Common myeloid progenitor, CD34-positive (primary cell): ENCODE measurements around the gene NDP. TPM values are rescaled to one million over a fixed set of nuclear protein-coding genes. Genes with fewer than 3 reads are reported as not detected.
A peak's percentile ranks its signal among the peaks of the same experiment; 100 is the strongest.

Source experiments
- CTCF ChIA-PET: fragments of 350-600 bp; sonication (Branson Sonifier 250); formaldehyde crosslinking; loops from one replicate; lab custom pipeline; 2021; ENCODE audit warnings: antibody characterized with exemption; lab: Charles Lee
- POLR2A ChIA-PET: fragments of 350-600 bp; sonication (Branson Sonifier 250); formaldehyde crosslinking; loops from one replicate; lab custom pipeline; 2021; ENCODE audit warnings: antibody characterized with exemption; lab: Charles Lee
- DNase-seq, 3 donors: peaks; one replicate each; pipeline versions ENCODE4 v3.0.0 to v3.0.0-alpha.2; 2013
- H3K27ac ChIP-seq, 2 experiments: 1 replicate in 1 of 2; 2 replicates in 1 of 2; pipeline ENCODE4 v1.7.0; 2013; ENCODE audit warnings: inconsistent platforms in 2 of 2, low read length in 2 of 2, mild to moderate bottlenecking in 2 of 2, low read depth in 1 of 2, moderate library complexity in 1 of 2; ENCODE audit not compliant: severe bottlenecking in 2 of 2, insufficient read depth in 1 of 2, poor library complexity in 1 of 2
- H3K27me3 ChIP-seq, 5 experiments: replicated peaks in 2 of 5; 1 replicate in 3 of 5; 2 replicates in 2 of 5; pipeline versions ENCODE4 v1.6.1 to v1.7.0; 2013; ENCODE audit warnings: low read length in 4 of 5, mild to moderate bottlenecking in 2 of 5, moderate library complexity in 2 of 5, inconsistent platforms in 1 of 5; ENCODE audit not compliant: insufficient read depth in 5 of 5, control insufficient read depth in 4 of 5
- H3K36me3 ChIP-seq, 4 experiments: 1 replicate in 2 of 4; 2 replicates in 2 of 4; pipeline versions ENCODE4 v1.6.1 to v1.7.0; 2013; ENCODE audit warnings: low read length in 3 of 4, control low read depth in 1 of 4, mild to moderate bottlenecking in 1 of 4; ENCODE audit not compliant: control insufficient read depth in 4 of 4, insufficient read depth in 4 of 4
- H3K4me1 ChIP-seq, 4 experiments: 1 replicate in 3 of 4; 2 replicates in 1 of 4; pipeline versions ENCODE4 v1.6.1 to v1.7.1; 2013; ENCODE audit warnings: low read length in 3 of 4, mild to moderate bottlenecking in 3 of 4, control low read depth in 1 of 4, inconsistent platforms in 1 of 4, moderate library complexity in 1 of 4; ENCODE audit not compliant: control insufficient read depth in 4 of 4, insufficient read depth in 4 of 4; ENCODE audit errors: control extremely low read depth in 1 of 4
- H3K4me3 ChIP-seq, 7 experiments: 1 replicate in 4 of 7; 2 replicates in 3 of 7; pipeline versions ENCODE4 v1.5.1 to v1.7.0; 2013; ENCODE audit warnings: mild to moderate bottlenecking in 7 of 7, low read length in 6 of 7, moderate library complexity in 6 of 7, inconsistent platforms in 2 of 7, low read depth in 2 of 7, control low read depth in 1 of 7; ENCODE audit not compliant: insufficient read depth in 4 of 7, control insufficient read depth in 1 of 7; ENCODE audit errors: extremely low read depth in 1 of 7
- H3K9me3 ChIP-seq, 5 experiments: 1 replicate in 4 of 5; 2 replicates in 1 of 5; pipeline versions ENCODE4 v1.6.1 to v1.7.1; 2013; ENCODE audit warnings: low read length in 4 of 5, mild to moderate bottlenecking in 2 of 5, inconsistent platforms in 1 of 5, low read depth in 1 of 5, moderate library complexity in 1 of 5; ENCODE audit not compliant: control insufficient read depth in 4 of 5, insufficient read depth in 2 of 5; ENCODE audit errors: control extremely low read depth in 1 of 5
- WGBS: methylation state at CpG from one replicate; pipeline ENCODE4 v1.1.5; 2013; ENCODE audit not compliant: insufficient coverage; 5-methylcytosine and 5-hydroxymethylcytosine counted together
- polyA plus RNA-seq: library from polyadenylated mRNA; unstranded; fragments of 120-200 nt; gene quantifications from one replicate; pipeline ENCODE4 v1.2.1, GENCODE V29; 2013

The NDP gene
- not detected for polyA plus RNA-seq

- Histone ChIP-seq H3K4me3 (peak within 1 kb of the TSS in 6 of 7 experiments; percentile 11 to 76 (median 46)), H3K27ac (no peak within 1 kb of the TSS), H3K9me3 (no peaks in the 10 kb centered on the region), H3K36me3 (no peaks in the 10 kb centered on the region), H3K27me3 (peaks cover 0 to 72% (median 8%) of the 10 kb centered on the region in 5 experiments), H3K4me1 (peaks cover 0 to 10% (median 1%) of the 10 kb centered on the region in 4 experiments)
- WGBS, result 17% methylated on average over 20 of the region's 28 CpGs
- CTCF ChIA-PET, result no interaction called here
- POLR2A ChIA-PET, result no interaction called here
- peak in 1 of 3 donors; percentile 13 for DNase-seq
These were observed at the start of gene NDP for GRCh38 chrX:43973249-43974099. NDP (minus strand) TSS chrX:43973390; CDS start chrX:43958645, 14,745 bp downstream.

GRCh38 chrX:44022964-44023363 lies 49.8 kb upstream of the NDP start:
- Histone ChIP-seq H3K27ac (no peak overlapping the region), H3K36me3 (no peaks in the 10 kb centered on the region), H3K9me3 (no peaks in the 10 kb centered on the region), H3K4me1 (no peaks in the 10 kb centered on the region), H3K27me3 (peaks cover 0 to 6% (median 0%) of the 10 kb centered on the region in 5 experiments), H3K4me3 (no peak overlapping the region)
- ChIA-PET CTCF (interaction anchor here (1.1 kb wide), 1 partner anchor 61 kb away, joined by 5 read pairs; no protein-coding TSS in a partner anchor), POLR2A (no interaction called here)
- no peak for DNase-seq
- 58% methylated on average over 1 of the region's 2 CpGs for WGBS

GRCh38 chrX:44020693-44021092 lies 47.5 kb upstream of the NDP start:
- H3K27me3 ChIP-seq, result peaks cover 0 to 9% (median 0%) of the 10 kb centered on the region in 5 experiments
- POLR2A ChIA-PET, result no interaction called here
- no peak overlapping the region for H3K4me3 ChIP-seq
- H3K4me1 ChIP-seq, result no peaks in the 10 kb centered on the region
- no peak overlapping the region for H3K27ac ChIP-seq
- DNase-seq, result no peak
- CTCF ChIA-PET, result no interaction called here
- H3K9me3 ChIP-seq, result no peaks in the 10 kb centered on the region
- no peaks in the 10 kb centered on the region for H3K36me3 ChIP-seq
- WGBS, result no CpG with 5 or more reads among the region's 2 CpGs

GRCh38 chrX:44019911-44020310 lies 46.7 kb upstream of the NDP start:
- Histone ChIP-seq H3K9me3 (no peaks in the 10 kb centered on the region), H3K36me3 (no peaks in the 10 kb centered on the region), H3K27me3 (peaks cover 0 to 9% (median 0%) of the 10 kb centered on the region in 5 experiments), H3K27ac (no peak overlapping the region), H3K4me1 (no peaks in the 10 kb centered on the region), H3K4me3 (no peak overlapping the region)
- ChIA-PET CTCF (no interaction called here), POLR2A (no interaction called here)
- 92% methylated on average over 2 of the region's 3 CpGs for WGBS
- no peak for DNase-seq

- WGBS, result 76% methylated on average over 2 of the region's 3 CpGs
- H3K9me3 ChIP-seq, result no peaks in the 10 kb centered on the region
- peaks cover 0 to 12% (median 0%) of the 10 kb centered on the region in 5 experiments for H3K27me3 ChIP-seq
- H3K4me1 ChIP-seq, result peaks cover 0 to 6% (median under 1%) of the 10 kb centered on the region in 4 experiments
- POLR2A ChIA-PET, result no interaction called here
- no peak overlapping the region for H3K27ac ChIP-seq
- H3K4me3 ChIP-seq, result no peak overlapping the region
- CTCF ChIA-PET, result no interaction called here
- no peaks in the 10 kb centered on the region for H3K36me3 ChIP-seq
- no peak for DNase-seq
These were observed 44.5 kb upstream of the NDP start for GRCh38 chrX:44017676-44018075.

GRCh38 chrX:44016906-44017305 lies 43.7 kb upstream of the NDP start:
- Histone ChIP-seq H3K9me3 (no peaks in the 10 kb centered on the region), H3K4me1 (peaks cover 4 to 12% (median 6%) of the 10 kb centered on the region in 4 experiments), H3K36me3 (no peaks in the 10 kb centered on the region), H3K4me3 (no peak overlapping the region), H3K27me3 (peaks cover 0 to 10% (median 0%) of the 10 kb centered on the region in 5 experiments), H3K27ac (no peak overlapping the region)
- 90% methylated on average over 3 of the region's 4 CpGs for WGBS
- DNase-seq, result no peak
- ChIA-PET CTCF (no interaction called here), POLR2A (no interaction called here)

- Histone ChIP-seq H3K27me3 (peaks cover 0 to 5% (median 0%) of the 10 kb centered on the region in 5 experiments), H3K9me3 (no peaks in the 10 kb centered on the region), H3K36me3 (no peaks in the 10 kb centered on the region), H3K4me1 (peaks cover 4 to 14% (median 8%) of the 10 kb centered on the region in 4 experiments), H3K27ac (no peak overlapping the region), H3K4me3 (peak overlapping the region in 2 of 7 experiments; percentile 5 to 10)
- WGBS, result 36% methylated on average over 4 of the region's 4 CpGs
- CTCF ChIA-PET, result no interaction called here
- POLR2A ChIA-PET, result interaction anchor here (0.5 kb wide), 1 partner anchor 212 kb away, joined by 3 read pairs; no protein-coding TSS in a partner anchor
- peak; percentile 82 to 94 (median 94) for DNase-seq
These were observed 39.4 kb upstream of the NDP start for GRCh38 chrX:44012484-44013096.
